Pulmonary artery endothelial cell (primary cell): ENCODE measurements around the gene MMEL1. TPM values are rescaled to one million over a fixed set of nuclear protein-coding genes. Genes with fewer than 3 reads are reported as not detected.

Source experiments
- DNase-seq: peaks from one replicate; pipeline ENCODE4 v3.0.0-alpha.2; 2011; ENCODE audit warnings: low read depth, low spot score
- total RNA-seq: library from RNA; depleted of rRNA; stranded (reverse); fragments of >200 nt; gene quantifications from 2 replicates; pipeline ENCODE4 v1.2.3, GENCODE V29; 2014

Gene MMEL1
- total RNA-seq, 1 donor from 2014 or later, result 3.7 TPM

DNA sequence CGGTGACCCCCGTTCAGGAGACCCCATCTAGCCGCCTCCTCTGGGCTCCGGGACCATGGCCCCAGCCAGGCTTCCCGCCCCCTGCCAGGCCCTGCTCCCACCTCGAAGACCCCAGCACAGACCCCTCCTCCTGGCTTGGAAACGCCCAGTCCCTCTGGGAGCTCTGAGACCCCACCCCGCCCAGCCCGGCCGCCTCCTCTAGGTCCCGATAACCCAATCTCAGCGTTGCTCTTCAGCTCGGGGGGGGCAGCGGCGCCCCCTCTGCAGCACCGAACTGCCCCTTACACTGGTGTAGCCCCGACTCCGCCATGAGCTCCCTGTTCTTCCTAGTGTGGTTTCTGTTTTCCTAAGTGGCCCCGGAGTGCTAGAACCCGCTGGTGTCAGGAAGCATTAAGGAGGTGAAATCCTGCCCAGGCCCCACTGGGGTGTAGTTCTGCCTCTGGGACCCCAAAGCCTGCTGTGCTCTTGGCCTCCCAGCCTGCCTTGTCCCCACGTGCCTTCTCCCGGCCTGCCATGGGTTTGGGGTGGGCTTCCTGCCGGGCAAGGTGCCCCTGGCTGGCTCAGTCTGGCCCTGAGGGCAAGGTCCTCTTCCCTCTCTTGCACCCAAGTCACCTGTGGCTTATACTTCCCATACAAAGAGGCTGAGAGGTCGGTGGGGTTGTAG lies 10.7 kb upstream of the MMEL1 start:
- no peak for DNase-seq

DNA sequence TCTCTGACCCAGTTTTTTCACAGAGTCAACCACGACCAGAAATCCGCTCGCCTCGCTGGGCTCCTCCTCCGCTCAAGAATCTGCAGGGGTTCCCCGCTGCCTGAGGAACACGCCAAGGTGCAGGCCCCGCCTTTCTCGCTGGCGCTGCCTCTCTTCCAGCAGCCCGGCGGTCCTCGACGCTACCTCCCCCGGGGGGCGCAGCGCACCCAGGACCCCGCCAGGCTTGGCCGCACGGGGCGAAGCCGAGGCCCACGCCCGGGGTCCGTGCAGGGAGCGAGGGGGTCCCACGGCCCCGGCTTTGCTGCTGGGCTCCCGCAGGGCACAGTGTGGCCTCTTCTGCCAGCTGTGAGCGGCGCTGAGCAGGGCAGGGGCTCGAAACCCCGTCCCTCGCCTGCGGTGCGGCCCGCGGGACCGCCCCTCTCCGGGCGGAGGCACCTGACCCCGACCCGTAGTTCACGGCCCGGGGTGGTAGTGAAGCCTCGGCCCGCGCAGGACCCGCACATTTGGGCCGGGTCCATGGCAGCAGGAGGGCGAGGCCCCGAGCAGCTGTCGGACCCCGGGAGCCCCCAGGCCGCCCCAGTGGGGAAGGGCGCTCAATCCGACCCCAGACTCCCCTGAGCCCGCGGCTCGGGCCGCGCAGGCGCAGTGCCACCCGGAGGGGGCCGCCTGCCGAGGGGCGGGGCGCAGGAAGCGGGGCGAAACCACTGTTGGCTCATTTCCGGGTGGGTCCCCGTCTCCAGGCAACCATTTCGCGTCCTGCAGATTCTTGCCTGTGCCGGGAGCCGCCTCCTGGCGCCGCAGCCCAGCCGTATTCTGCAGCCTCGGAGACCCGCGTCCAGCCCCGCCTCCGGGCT lies 10.0 kb upstream of the MMEL1 start:
- peak; percentile 64 for DNase-seq

DNA sequence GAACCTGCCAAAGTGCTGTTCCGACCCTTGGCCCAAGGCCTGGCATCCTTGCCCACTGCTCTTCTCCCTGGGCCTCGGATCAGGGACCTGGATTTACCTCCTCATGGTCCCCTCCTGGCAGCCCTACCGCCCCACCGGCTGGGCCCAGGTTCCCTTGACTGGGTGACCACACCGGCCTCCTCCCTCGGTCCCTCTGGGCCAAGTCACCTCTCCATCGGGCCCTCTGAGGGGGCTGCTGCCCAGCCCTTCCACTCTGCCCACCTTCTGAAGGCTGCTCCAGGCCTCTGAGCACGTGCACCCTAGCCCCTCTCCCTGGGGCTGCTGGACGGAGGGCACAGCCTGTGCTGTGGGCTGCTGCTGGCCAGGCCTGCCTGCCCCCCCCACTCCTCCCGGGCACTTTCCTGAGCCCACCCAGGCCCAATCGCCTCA lies 9.3 kb upstream of the MMEL1 start:
- no peak for DNase-seq

DNA sequence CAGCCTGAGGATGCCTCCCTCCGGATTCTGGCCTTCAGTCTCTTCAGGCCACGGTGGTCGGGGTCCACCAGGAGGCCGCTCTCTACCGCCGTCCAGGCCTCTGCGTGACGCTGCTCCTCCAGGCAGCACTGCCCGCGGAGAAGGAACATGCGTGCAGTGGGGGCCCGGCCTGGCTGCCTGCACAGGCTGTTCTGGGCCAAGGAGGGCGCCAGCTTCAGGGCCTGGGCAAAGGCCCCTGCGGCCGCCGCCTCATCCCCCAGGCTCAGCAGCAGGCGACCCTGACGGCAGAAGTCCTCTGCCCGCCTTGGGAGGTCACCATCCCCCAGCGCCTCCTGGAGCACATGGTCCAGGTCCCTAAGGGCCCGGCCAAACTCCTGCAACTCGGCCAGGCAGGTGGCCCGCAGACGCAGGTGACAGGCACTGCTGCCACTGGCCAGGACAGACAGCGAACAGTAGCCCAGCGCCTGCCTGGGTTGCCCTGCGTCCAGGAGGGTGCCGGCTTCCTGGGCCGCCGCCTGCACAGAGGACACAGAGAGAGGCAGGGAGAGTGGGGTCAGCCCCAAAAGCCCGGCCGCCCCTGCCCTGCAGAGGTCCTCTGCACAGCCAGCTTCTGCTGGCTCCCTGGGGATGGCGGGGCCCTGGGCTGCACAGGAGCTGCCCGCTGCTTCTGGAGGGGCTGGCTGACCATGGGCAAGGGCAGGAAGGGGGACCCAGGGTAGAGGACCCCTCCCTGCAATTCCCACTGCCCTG lies 8.7 kb upstream of the MMEL1 start:
- no peak for DNase-seq

DNA sequence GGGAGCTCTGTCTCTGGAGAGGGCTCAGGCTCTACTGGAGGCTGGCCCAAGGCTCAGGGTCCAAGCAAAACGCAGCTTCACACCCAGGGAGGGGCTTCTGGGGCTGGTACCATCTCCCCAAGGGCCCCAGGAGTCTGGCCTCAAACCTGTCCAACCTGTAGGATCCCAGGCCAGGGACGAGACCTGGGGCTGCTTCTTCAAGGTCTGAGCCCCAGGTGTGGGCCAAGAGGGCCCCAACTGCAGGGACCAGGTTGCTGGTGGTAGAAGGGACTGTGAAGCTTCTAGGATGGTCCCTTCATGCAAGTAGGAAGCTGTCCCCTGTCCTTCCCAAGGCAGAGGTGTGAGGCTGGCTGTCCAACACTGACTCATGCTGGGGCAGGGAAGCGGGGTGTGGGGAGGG lies 7.8 kb upstream of the MMEL1 start:
- no peak for DNase-seq

DNA sequence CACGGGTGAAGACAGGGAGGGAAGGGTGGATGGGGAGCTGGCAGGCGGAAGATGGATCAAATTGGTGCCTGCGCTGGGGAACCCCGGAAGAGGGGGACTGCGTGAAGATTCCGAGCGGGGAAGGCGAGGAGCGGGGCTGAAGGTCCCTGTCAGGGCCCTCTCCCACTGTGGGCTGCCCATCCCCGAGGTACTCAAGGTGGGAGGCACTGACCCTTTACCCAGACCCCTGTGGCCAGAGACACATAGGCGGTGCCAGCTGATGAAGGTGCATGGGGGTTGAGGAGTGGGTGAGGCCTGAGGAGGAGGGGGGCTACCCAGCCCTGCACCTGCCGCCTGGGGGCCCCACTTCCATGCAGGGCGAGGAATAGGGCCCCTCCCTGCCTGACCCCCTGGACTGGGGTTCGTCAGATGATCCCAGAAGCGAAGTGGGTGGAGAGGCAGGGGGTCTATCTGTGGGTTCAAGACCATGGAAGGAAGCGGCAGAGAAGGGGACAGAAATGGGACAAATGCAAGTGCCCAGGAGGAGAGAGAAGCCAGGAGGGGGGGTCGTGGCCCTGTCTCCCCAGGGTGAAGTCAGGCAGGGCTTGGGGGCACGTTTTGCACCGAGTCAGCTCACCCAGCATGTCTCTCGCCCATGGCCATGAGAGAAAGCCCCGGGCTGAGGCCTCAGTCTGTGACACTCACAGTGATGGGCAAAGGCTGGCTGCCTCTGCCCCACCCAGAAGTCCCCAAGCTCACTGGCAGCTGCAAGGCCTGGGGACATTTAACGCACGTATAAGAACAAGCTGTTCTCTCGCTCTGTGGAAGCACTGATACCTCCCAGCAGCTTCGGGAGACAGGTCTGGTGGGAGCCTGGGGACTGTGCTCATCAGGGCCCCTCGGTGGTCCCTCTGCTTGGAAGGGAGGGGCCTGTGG lies 7.0 kb upstream of the MMEL1 start:
- DNase-seq, result no peak

DNA sequence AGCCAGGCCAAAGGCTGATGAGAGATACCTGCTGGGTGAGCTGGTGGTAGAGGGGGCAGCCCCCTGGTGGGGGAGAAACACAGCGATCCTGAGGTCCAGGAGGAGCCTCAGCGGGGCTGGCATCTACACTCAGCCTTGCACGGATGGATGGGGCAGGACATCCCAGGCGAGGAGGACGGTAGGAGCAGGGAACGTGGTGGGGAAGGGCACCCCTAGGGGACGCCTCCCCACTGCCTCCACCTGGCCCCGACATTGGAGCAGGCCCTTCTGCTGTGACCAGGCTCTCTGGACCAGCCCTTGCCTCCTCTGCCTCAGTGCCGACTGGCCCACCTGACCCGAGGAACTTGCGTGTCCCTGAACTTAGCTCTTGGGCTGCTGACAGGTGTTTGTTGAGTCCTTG lies 6.4 kb upstream of the MMEL1 start:
- DNase-seq, result no peak

DNA sequence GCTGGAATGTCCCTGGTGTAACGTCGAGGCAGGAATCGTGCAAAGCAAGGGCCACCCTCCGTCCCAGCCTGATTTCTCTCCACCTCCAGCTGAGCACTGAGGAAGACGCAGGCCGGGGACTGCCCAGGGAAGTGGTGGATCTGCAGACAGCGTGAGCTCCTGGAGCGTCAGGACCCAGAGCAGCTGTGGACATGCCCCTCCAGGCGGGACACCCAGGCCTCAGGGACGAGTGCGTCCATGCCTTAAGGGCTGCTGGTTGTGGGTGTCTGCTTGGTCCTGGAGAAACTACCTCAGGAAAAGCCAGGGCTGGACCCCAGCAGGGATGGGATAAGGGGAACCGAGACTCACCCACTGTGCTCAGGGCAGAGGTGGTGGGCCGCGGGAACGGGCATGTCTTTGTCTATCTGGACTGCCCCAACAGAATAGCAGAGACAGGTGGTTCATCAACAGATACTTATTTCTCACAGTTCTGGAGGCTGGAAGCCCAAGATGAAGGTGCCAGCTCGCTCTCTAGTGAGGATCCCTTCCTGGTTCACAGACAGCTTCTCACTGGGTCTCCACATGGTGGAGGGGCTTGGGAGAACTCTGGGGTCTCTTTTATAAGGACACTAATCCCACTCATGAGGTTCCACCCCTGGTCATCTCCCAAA lies 5.8 kb upstream of the MMEL1 start:
- DNase-seq, result no peak

DNA sequence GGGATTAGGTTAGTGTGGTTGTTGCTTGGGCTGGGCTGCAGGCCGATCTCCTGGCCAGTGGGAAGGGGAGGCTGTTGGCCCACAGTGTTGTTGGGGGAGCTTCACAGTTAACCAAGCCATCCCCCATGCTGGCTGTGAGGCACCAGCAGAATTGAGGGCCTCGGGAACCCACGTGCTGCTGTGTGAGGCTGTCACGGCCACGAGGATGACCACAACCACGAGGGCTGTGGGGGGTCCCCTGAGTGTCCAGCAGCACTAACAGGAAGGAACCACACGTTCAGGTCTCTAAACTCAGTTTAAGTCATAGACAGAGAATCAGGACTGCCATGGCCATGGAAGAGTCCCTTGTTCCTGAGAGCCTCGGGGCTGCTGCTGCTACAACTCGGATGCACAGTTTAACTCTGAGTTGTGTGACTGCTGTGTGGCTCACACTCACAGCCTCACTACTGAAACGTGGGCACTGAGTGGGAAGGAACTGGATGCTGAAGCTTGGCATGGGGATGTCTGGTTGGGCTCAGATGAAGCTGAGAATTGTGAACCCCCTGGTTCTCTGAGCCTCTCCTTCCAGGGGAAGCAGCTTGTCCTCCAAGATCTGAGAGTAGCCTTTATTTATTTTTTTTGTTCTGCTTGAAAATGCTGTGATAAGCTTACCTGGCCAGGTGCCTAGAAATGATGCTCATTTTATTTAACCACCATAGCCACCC lies 4.8 kb upstream of the MMEL1 start:
- DNase-seq, result no peak

DNA sequence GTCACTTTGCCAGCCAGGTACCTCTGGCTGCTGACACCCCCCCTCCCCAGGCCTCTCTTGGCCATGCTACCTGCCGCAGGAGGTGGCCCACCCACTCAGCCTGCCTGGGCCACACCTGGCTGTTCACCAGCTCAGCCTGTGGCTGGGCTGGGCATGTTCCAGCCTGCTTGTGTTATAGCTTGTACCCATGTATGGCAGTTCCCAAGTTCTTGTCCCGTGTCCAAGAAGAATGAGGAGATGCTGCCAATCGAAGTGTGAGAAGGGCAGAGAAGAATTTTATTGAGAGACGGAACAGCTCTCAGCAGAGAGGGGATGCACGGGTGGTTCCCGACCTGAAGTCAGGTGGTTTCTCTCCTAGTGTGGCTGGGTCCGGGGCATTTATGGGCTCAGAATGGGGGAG lies 3.9 kb upstream of the MMEL1 start:
- no peak for DNase-seq

DNA sequence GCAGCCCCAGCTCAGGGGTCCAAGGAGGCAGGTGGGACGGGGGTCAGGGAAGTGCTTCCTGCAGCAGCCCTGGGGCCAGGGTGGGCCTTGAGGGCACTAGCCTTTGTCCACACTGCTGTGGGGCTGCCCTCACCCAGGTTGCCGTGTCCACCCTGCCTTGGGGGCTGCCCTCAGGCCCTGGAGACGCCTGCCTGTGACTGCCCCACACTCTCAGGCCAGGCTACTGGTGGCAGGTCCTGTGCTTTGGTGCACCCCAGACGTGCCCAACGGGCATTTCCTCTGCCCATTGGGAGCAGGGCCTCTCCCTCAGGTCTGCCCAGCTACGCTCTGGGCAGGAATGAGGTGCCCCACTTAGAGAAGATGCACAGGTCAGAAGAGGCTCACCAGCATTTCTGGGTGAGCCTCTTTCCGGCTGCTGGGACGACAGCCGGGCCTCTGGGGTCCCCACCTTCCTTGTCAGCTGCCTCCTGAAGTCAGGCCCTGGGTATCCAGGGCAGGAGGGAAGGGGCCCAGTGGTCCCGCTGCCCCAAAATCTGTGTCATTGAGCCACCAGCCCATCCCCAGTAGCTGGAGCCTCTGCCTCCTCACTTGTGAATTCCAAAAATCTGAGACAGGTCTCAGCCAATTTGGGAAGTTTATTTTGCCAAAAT lies 2.7 kb upstream of the MMEL1 start:
- DNase-seq, result no peak

DNA sequence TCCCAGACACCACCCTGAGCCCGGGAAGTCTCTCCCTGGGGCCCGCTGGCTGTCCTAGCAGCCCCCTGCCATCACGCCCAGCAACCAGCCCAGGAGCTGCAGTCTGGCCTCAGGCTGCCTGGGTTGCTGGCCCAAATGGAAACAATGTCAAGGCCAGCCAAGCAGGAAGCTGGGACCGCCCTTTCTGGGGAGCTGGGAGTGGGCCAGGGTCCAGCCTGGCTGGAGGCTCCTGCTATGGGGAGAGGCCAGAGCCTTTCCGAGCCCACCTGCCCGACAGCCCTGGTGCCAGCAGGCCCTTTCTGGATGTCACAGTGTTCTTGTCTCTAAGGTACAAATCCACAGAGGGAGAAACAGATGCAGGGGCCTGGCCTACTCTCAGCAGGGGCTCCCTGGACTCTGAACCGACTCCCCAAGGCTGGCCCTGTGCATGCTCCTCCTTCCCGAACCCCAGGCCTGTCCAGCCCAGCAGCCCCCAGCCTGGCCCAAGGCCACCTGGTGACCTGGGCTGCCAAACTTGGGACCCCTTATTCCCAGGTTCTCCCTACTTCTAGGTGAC lies 1.2 kb upstream of the MMEL1 start:
- DNase-seq, result no peak

DNA sequence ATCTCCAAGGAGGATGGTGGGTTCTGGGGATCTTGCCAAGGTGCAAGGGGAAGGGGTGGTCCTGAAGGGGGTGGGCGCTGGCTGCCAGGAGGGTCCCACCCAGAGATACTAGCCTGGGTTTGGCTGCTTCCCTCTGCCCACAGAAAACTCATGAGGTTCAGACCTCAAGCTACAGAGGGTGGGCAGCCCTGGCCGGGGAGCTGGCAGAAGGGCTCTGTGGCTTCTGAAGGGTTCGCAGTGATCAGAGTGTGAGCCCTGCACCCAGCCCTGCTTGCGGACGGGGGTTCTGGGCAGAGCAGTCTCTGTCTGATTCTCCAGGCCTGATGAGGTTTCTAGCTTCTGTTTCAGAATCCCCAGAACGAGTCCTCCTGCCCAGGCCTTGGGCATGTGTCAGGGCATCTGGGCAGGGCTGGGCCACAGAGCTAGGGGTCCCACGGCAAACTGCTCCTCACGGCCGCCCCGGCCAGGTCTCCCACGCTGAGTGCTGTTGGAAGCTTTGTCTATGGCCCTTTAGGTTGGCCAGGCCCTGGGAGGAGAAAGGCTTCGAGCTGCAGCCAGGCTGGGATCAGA lies 635 bp upstream of the MMEL1 start:
- no peak for DNase-seq

DNA sequence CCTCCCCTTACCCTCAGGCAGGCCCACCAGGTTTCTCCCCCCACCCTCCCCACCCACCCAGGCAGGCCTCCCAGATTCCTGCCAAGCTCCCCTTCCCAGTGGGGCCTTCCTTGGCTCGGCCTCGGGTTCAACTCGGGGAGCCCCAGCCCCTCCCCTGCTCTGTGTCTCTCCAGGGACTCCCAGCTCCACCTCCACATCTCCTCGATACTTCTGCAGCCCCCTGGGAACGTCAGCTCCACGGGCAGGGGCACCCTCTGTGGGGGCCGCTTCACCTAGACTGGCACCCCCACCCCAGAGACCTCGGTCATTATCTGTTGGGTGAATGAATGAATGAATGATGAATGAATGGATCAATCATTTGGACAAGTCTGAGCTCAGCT lies 775 bp downstream of the MMEL1 start:
- no peak for DNase-seq

DNA sequence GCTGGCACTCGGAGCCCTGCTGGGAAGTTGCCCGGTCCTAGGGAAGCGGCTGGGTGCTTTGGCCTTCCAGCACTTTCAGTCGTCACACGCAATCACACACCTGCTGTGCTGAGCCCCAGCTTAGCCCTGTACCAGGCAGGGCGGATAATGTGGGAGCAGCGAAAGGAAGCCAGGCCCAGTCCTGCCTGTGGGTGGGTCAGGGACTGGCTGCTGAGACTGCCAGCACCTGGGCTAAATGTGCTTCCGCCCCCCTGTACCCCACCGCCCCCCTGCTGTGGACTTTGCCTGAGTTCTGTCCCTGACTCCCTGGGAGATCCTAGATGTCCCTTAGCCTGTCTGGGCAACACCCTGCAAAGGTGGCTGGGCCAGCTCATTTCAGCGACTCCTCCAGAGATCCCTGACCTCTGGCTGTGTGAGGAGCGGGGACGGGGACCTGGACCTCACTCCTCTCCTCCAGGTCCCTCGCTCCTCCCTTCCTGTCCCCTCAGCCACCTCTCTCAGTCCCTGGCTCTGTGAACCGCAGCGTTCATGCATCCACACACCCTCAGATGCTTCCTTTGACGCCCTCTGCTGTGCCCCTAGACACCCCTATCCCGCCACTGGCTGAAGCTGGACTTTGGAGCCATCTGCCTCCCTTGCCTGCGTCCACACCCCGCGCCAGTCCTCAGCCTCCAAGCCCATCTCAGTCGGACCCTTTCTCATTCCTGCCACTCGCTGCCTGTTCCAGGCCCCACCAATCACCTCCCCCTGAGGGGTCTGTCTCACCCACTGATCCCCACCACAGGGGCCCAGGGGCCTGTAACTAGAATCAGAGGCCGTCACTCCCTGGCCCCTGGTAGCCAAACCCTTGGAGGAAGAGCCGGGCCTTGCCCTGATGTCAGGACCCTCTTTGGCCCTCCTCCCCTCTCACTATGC lies 1.4 kb downstream of the MMEL1 start:
- no peak for DNase-seq

DNA sequence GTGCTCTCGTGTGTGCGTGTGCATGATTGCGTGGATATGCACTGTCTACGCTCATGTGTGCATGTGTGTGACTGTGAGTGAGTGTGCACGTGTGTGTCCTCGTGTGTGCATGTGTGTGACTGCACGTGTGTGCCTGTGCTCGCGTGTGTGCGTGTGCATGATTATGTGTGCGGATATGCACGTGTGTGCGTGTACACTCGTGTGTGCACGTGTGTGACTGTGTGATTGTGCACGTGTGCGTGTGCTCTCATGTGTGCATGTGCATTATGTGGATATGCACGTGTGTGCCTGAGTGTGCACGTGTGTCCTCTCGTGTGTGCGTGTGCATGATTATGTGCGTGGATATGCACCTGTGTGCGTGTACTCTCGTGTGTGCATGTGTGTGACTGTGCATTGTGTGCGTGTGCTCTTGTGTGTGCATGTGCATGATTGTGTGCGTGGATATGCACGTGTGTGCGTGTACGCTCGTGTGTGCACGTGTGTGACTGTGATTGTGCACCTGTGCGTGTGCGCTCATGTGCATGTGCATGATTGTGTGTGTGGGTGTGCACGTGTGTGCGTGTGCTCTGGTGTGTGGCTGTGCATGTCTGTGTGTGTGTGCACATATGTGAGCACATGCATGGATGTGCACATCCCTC lies 2.2 kb downstream of the MMEL1 start:
- no peak for DNase-seq
